ENCODE measurements around the gene MYH3.

MYH3 gene

DNA sequence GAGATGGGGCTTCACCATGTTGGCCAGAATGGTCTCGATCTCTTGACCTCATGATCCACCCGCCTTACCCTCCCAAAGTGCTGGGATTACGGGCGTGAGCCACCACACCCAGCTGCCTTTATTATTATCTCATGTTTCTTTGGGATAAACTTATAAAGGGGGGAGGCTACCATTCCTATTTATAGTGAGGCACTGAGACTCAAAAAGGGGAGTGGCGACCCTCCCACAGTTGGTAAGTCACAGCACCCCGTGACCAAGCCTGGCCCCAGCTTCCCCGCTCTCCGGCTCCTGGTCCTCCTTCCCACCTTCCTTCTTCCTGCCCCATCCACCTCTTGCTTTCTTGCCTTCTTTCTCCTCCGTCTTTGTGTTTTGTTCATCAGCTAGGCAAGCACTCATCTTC lies 5.2 kb downstream of the MYH3 start:
- intact Hi-C loops (cut with DNase I): no loop called here
- DNase-seq: no peak

DNA sequence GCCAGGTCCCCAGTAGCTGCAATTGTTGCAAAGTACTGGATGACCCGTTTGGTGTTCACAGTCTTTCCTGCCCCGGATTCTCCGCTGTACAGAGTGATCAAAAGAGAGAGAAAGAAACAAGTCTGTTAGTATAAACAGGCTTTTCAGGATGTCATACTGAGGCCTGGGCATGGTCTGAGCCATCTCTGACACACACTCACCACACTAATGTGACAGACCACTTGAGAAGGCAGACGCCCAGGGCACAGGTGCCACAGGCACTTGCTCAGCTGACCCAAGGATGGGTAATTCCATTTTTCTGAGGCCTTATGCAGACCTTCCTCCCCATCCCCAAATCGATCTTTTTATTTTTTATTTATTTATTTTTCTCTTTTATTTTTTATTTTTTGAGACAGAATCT lies 7.5 kb downstream of the MYH3 start:
- intact Hi-C loops (cut with DNase I): loop anchor here (5.0 kb wide), 1 partner anchor 198 kb away; no protein-coding TSS in a partner anchor
- DNase-seq: no peak

DNA sequence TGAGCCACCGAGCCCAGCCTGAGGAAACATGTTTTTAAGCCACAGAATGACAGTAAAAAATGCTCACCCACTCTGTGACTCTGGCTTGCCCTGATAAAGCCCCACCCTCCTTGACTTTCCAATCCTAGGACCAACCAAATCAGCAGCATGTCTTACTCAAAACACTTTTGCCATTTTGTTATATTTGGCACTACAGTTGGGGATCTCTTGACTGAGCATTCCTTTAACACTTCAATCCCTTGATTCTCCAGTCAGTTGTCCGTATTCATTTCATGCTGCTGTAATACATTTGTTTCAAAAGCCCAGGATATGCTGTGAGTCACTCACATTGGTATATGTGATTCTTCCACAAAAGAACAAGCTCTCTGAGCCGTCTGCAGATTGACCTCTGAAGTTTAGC lies 8.2 kb downstream of the MYH3 start:
- intact Hi-C loops (cut with DNase I): loop anchor here (5.0 kb wide), 1 partner anchor 198 kb away; no protein-coding TSS in a partner anchor
- DNase-seq: no peak

DNA sequence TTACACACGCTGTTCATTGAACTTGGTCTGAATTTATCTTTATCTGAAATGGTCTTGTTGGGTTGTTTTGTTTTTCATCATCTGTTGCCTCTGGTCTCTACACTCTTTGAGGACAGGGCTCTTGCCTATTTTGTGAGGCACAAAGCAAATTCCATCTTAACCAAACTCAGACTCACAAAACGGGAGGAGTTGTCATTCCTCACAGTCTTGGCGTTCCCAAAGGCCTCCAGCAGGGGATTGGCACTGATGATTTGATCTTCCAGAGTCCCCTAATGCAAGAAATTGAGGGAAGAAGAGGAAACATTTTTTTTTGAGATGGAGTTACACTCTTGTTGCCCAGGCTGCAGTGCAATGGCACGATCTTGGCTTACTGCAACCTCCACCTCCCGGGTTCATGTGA lies 8.7 kb downstream of the MYH3 start:
- peak in 1 of 10 donors; percentile 3 for DNase-seq
- intact Hi-C loops (cut with DNase I): loop anchor here (5.0 kb wide), 1 partner anchor 199 kb away; no protein-coding TSS in a partner anchor

DNA sequence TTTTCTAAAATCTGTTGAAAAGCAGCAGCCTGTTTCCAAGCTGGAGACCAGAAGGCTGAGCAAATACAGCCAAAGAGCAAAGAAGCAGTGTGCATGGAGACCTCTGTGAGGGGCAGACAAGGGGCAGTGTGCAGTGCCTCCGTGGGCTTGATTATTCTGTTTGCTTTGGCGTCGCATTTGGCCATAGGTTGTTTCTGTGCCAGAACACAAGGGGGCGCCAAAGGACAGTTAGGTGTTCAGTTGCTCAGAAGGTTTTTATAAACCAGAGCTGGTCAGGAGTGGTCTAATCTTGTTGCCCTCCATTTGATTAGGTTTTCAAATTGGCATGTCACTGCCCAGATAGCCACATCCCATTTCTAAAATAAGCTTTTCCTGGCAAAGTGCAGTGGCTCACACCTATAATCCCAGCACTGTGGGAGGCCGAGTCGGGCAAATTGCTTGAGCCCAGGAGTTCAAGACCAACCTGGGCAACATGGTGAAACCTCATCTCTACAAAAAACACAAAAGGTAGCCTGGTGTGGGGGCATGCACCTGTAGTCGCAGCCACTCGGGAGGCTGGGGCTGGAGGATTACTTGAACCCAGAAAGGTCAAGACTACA lies 10.6 kb downstream of the MYH3 start:
- peak; percentile 53 to 95 (median 76) for DNase-seq
- intact Hi-C loops (cut with DNase I): loop anchor here (5.0 kb wide), 1 partner anchor 201 kb away; no protein-coding TSS in a partner anchor

DNA sequence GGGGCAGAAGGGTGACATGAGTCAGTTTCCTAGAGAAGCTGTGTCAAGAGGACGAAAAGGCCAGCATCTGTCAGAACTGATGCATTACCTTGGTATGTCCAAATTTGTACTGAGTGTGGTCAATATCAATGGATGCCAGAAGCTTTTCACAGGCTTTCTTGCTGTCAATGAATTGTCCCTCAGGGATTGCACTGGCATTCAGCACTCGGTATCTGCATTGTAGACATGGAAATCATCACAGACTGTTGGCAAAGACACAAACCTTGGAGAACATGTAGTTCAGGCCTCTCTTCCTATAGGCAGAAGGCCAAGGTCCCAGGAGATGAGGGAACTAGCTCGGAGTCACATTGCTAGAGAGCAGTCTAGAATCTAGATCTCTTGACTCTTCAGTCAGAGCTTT lies 16.6 kb downstream of the MYH3 start:
- intact Hi-C loops (cut with DNase I): no loop called here
- no peak for DNase-seq

DNA sequence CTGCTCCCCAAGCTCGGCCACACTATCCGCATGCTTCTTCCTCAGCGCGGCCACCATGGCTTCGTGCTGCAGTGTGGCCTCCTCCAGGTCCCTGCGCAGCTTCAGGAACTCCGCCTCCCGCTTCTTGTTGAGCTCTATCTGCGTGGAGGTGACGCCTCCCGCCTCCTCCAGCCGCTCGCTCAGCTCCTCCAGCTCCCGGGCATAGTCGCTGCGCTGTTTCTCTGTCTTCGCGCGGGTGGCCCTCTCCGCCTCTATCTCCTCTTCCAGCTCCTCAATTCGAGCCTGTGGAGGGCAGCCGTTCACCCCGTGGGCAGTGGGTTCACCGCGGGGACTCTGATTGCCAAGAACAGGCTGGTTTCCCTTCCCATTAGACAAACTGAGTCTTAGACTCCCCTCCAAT lies 19.0 kb downstream of the MYH3 start:
- intact Hi-C loops (cut with DNase I): no loop called here
- DNase-seq: peak in 1 of 10 donors; percentile 52

DNA sequence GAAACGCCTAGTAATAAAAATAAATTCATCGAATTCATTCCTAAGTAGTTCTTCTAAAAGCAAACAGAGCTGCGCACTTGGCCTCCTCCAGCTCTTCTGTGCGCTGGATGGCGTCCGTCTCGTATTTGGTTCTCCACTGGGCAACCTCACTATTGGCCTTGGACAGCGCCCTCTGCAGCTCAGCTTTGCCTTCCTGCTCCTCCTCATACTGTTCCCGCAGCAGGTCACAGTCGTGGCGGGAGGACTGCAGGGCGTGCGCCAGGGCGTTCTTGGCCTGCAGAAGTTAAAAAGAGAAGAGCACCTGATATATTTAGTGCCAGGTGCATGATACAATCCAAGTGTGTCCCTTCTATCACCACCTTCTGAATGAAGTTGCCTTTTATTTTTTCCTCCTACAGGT lies 21.8 kb downstream of the MYH3 start:
- no peak for DNase-seq
- intact Hi-C loops (cut with DNase I): no loop called here

DNA sequence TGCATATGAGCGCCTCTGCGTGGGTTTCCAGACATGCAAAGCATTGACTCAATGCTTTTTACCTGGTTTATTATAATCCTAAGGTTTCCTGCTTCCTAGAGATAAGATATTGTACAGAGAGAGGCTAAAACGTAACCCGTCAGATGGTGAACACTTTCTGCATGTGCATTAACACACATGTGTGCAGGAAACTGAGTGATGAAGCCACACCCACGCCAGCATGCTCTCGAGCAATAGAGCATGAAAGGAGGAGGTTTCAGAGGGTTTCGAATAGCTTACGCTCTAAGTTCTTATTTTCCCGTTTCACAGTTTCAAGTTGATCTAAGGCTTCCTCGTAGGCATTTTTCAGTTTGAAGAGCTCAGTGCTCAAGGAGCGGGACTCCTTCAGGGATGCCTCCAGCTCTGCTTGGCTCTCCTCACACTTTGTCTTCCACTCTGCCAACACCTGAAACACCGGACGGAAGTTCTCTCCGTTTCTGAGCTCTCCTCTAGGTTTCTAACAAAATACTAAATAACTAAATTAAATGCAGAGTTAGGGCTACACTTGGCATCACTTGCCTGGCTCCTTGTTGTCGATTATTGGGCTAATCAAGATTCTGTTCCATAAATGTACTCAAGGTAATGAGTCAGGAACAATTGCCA lies 23.2 kb downstream of the MYH3 start:
- intact Hi-C loops (cut with DNase I): no loop called here
- DNase-seq: no peak

DNA sequence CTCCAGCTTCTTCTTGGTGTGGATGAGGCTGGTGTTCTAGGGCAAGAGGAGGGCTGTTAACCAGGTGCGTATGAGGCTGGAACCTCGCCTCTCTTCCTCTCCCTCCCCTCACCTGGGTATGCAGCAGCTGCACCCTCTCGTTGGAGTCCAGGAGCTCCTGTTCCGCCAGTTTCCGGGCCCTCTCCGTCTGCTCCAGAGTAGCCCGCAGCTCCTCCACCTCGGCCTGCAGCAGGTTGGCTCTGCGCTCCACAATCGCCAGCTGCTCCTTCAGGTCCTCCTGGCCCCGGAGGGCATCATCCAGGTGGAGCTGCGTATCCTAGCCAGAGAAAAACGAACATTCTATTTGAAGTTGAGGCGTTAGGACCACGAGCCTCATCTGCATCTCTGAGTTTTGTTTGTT lies 25.4 kb downstream of the MYH3 start:
- intact Hi-C loops (cut with DNase I): no loop called here
- DNase-seq: no peak

DNA sequence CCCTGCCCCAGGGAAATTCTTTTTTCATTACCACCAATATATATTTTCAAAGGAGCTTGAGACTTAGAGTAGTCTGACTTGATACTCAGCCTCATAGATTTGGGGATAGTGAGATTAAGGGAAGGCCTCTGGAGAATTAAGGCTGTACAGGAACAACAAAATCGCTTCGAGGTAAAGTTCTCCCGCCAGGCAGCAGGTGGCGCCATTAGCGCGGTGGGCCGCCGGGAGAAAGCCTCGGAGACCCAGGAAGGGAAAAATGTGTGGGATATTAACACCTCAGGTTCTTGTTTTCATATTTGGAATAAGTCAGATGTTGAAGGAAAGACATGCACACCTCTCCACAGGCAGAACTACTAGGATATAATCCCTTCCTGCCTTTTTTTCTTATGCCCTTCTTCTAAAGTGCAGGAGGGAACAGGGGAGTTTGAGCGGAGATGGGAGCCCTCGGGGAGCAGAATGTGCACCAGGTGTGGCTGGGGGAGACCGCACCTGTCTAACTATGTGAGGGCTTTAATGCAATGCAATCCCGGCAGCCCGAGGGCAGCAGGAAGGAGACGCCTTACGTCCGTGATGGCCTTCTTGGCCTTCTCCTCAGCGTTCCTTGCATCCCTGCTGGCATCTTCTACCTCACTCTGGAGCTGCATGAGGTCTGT lies 25.9 kb downstream of the MYH3 start:
- intact Hi-C loops (cut with DNase I): no loop called here
- peak in 5 of 10 donors; percentile 25 to 49 (median 32) for DNase-seq

DNA sequence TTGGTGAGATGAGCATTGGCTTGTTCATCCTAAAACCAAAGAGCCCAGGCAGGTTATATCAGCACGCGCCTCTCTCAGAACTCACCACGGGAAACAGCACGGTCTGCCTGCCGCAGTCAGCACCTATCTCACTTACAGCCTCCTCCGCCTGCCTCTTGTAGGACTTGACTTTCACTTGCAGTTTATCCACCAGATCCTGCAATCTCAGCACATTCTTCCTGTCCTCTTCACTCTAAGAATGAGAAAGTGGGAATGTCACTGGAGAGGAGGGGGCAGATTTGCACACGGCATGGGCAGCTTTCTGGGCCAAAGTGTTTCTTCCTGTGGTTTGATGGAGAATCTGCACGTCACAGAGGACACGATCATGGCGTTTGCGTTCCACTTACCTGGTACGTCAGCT lies 27.4 kb downstream of the MYH3 start:
- intact Hi-C loops (cut with DNase I): no loop called here
- peak in 1 of 10 donors; percentile 29 for DNase-seq

DNA sequence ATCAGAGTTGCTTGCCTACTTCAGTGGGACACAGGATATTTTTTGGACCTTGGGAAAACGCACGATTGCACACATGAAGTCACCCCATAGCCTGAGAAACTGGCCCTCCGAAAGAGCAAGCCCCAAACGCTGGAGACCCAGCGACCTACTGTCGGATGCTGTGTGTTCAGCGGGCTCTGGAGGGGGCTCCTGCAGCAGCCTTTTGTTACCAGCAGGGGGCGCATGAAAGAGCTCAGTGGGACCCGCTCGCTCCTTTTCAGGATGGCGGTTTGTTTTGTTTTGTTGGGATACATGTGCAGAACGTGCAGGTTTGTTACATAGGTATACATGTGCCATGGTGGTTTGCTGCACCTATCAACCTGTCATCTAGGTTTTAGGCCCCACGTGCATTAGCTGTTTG lies 28.4 kb downstream of the MYH3 start:
- intact Hi-C loops (cut with DNase I): no loop called here
- DNase-seq: no peak

DNA sequence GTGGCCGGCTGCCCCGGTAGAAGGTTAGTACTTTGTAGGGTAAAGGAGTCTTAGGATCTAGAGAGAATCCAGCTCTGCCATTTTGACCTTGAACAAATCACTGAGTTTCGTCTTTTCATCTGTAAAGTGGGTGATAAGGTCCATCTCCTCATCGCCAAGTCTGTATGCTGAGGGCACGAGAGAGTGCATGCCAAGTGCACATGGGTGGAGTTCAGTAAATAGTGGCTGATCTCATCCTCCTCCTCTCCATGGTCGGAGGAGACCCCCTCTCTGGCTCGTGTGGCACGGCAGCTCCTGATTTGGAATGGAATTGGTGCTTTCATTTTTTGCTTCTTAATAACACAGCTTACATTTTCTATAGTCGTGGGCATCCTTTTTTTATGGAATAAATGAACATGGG lies 30.7 kb downstream of the MYH3 start:
- DNase-seq: peak in 1 of 10 donors; percentile 26
- intact Hi-C loops (cut with DNase I): no loop called here

DNA sequence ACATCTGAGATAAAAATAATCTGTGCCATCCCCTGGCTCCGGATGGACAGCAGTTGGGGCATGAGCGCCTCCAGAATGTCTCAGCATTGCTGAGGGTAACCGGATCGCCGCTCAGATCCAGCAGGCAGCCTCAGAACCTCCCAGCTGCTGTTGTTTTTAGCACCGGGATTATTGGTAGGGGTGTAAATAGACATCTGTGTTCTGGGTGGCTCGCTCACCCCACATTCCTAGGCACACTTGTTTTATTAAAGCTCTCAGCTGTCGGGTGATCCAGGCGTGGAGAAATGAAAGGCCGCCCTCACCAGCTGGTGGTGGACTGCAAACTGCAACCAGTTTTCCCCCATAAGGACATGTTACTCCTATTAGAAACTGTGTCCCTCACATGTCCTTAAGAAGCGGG lies 32.1 kb downstream of the MYH3 start:
- DNase-seq: peak in 1 of 10 donors; percentile 33
- intact Hi-C loops (cut with DNase I): no loop called here

DNA sequence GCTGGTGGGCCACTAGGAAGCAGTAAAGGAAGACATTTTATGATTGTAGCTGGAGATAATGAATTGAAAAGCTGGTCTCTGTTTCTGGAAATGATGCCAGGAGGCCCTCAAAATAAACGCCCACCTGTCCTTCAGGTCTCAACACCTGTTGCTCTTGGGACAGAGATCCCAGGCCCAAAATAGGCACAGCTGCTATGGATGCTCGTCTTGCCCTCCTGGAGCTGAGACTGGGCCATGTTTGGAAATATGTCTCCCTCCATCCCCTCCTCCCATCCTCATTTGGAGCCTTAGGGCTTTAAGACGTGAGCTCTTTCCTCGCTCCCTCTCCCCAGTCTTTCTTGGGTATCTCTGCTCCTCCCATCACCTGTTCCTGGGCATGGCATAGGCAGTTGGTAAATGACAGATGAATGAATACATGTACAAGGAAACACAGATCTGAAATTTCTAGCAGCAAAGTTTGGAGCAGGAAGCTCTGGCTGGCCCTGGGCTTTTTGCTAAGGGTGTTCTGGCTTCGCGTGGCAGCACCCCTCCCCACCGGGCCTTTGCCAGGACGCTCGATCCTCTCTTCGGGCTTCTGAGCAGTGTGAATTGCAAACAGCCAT lies 33.3 kb downstream of the MYH3 start:
- peak in 1 of 10 donors; percentile 48 for DNase-seq
- intact Hi-C loops (cut with DNase I): no loop called here

DNA sequence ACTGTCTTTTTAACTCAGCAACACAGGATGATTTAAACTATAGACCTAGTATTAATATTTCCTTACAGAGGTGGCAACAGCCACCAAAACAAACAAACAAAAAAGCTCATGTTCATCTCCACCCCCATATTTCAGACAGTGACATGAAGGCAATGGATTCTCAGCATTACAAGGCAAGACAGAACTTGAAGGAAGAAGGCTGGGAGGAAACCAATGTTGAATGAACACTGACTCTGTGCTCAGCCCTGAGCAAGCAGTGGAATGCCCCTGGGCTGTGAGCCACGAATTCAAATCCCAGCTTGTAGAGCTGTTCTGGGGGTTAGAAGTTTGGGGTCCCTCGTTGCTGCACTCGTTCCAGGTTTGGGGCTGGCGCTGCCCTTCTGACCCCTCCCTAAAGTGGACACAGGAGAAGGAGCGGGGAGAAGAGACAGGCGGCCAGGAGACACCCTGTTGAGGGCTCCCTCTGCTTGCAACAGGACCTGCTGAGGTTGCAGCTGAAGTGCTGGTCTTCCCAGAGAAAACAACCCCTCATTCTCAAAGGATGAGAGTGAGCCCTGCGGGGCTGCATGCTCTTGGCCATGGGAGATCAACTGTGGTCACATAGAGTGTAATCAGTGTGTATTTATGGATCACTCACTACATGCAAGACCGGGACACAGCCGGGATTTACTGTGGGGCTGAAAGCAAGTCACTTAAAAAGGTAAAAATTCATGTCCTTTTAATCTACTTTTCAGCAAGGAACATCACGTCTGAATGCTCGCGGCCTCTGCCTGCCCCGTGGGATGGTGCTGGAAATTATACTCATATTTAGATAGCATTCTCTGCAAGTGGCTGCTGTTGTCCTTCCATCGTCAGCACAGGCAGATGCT lies 34.3 kb downstream of the MYH3 start:
- intact Hi-C loops (cut with DNase I): no loop called here
- DNase-seq: peak in 1 of 10 donors; percentile 63

DNA sequence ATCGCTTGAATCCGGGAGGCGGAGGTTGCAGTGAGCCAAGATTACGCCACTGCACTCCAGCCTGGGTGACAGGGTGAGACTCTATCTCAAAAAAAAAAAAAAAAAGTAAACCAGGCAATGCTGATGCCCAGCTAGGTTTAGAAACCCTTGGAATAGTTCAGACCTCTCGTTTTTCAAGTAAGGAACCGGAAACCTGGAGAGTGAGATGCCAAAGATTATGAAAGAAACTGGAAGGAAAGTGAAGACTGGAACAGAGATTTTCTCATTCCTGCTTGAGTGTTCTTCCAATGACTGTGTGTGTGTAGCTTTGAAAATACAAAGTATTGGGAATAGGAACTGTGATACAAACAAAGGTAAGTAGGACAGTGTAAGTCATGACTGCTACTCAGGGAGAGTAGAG lies 35.7 kb downstream of the MYH3 start:
- intact Hi-C loops (cut with DNase I): no loop called here
- DNase-seq: no peak

DNA sequence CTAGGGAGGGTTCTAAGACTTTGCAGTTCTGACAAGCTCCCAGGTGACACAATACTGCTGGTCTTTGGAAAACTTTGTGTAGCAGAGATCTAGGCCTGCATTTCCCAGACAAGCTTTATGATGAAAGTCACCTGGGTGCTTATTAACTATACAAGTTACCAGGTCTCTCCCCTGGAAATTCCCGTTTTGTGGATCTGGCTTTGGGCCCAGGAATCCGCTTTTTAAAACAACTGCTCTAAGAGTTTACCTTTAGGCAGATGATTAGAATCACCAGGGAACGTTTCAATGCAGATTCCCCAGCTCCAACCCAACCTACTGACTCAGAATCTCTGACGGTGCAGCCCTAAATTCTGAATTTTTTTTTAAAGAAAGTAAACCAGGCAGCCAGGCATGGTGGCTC lies 36.3 kb downstream of the MYH3 start:
- DNase-seq: no peak
- intact Hi-C loops (cut with DNase I): no loop called here

DNA sequence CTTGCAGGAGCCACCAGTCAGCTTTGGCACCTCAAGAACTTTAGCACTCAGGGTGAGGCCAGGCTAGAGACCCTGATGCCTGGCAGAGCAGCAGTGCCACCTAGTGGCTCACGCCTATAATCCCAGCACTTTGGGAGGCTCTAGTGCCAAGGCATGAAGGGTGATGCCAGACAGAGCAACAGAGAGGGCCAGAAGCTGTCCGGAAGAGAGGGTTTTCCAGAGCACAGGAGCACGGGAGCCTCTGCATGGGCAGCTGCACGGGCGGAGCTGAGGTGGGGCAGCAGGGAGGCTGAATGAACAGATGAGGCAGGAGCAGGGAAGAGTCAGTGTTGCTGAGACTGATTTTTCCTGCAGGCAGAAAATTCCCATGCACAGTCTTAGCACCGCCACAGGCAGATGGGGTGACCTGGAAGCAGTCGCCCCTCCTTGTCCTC lies 38.9 kb downstream of the MYH3 start:
- intact Hi-C loops (cut with DNase I): loop anchor here (1.0 to 2.0 kb wide), 2 partner anchors 291 to 693 kb away; no protein-coding TSS in a partner anchor

More for the DNA sequence above, 38.9 kb downstream of the MYH3 start:
- peak; percentile 43 to 96 (median 71) for DNase-seq

Data from posterior cingulate gyrus (tissue), 11 donors.